GM12878 (cell line): ENCODE measurements around the gene FPGS.

Source experiments
- CHD2 ChIP-seq: IDR thresholded peaks from 2 replicates; pipeline ENCODE4 v1.6.1; 2011; ENCODE audit warnings: low read depth, low read length, improper control_type of control experiment, borderline replicate concordance
- PAX5 ChIP-seq: IDR thresholded peaks from 2 replicates; pipeline ENCODE4 v1.6.1; 2011; ENCODE audit warnings: low read depth, low read length, borderline replicate concordance
- POLR2A ChIP-seq: IDR thresholded peaks from 2 replicates; pipeline ENCODE4 v1.6.1; 2011; ENCODE audit warnings: low read depth, mild to moderate bottlenecking, low read length
- POLR2AphosphoS5 ChIP-seq: IDR thresholded peaks from 2 replicates; pipeline ENCODE4 v1.6.1; 2011; ENCODE audit warnings: mild to moderate bottlenecking, low read length, inconsistent platforms
- TF ChIP-seq, protein P1 (sequence below), 3 experiments: IDR thresholded peaks in 2 of 3; conservative IDR thresholded peaks in 1 of 3; 2 replicates each; pipeline ENCODE4 v1.5.1; 2011; ENCODE audit warnings: low read depth in 3 of 3, low read length in 3 of 3, mild to moderate bottlenecking in 3 of 3, control low read depth in 2 of 3, moderate library complexity in 2 of 3, inconsistent platforms in 1 of 3, mixed read lengths in 1 of 3; ENCODE audit not compliant: control insufficient read depth in 2 of 3, insufficient read depth in 1 of 3; ENCODE audit errors: extremely low read depth in 1 of 3

GRCh38 chr9:127778280-127779135 is 24.2 kb upstream of the FPGS start, which contains the start of gene SH2D3C:
- TF ChIP-seq, protein P1, sequence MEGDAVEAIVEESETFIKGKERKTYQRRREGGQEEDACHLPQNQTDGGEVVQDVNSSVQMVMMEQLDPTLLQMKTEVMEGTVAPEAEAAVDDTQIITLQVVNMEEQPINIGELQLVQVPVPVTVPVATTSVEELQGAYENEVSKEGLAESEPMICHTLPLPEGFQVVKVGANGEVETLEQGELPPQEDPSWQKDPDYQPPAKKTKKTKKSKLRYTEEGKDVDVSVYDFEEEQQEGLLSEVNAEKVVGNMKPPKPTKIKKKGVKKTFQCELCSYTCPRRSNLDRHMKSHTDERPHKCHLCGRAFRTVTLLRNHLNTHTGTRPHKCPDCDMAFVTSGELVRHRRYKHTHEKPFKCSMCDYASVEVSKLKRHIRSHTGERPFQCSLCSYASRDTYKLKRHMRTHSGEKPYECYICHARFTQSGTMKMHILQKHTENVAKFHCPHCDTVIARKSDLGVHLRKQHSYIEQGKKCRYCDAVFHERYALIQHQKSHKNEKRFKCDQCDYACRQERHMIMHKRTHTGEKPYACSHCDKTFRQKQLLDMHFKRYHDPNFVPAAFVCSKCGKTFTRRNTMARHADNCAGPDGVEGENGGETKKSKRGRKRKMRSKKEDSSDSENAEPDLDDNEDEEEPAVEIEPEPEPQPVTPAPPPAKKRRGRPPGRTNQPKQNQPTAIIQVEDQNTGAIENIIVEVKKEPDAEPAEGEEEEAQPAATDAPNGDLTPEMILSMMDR (IDR thresholded peaks at IDR 0.05 in 2 of 3, conservative IDR thresholded peaks at IDR 0.05 in 1 of 3; ENCODE audit: control insufficient read depth in 2 of 3, extremely low read depth in 1 of 3, insufficient read depth in 1 of 3, low read depth in 3 of 3, low read length in 3 of 3), result no peak
- TF ChIP-seq PAX5 (no peak; the same call in 1 of the 2 replicates), CHD2 (no peak), POLR2AphosphoS5 (no peak), POLR2A (peak; percentile 72)
